Upper lobe of left lung (tissue), 4 donors: Measurements from ENCODE around the gene ATP6V1F.

Experiments
- POLR2AphosphoS5 ChIP-seq, 2 donors: sonication (generic); formaldehyde crosslinking; IDR thresholded peaks; one replicate each; pipeline ENCODE4 v1.5.1; 2017; ENCODE audit warnings: antibody characterized with exemption in 2 of 2
- TF ChIP-seq, protein P1 (sequence below), 6 experiments: fragments of 450-650 bp in 4 of 6; fragments of 200-600 bp in 2 of 6; sonication (generic) in 2 of 6; IDR thresholded peaks; one replicate each; pipeline ENCODE4 v1.5.1; 2016 to 2019; ENCODE audit warnings: antibody characterized with exemption in 6 of 6

DNA sequence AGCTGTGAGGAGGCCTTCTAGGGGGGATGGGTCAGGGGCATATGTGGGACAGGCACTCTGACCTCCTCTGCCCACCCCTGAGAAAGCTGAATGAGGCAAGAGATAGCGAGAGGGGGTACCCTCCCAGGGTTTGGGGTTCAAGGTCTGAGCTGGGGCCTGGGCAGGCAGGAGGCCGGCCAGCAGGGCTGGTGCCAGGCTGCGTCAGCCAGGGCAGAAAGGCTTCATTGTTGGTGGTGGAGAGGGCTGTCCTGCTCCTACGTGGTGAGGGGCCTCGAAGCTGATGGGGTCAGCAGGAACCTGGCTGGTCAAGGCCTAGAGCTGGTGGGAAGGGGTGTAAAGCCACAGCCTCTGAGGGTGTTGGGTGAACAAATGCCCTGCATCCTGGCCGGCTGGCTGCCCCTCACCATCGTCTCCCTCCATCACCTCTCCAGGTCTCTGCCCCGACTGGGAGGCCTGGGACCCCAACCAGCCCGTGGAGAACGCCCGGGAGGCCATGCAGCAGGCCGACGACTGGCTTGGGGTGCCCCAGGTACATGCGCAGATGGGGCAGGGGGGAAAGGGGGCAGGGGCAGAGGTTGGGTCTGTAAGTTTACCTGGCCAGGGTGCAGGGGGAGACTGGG is 25.8 kb upstream of the ATP6V1F start:
- TF ChIP-seq, protein P1, sequence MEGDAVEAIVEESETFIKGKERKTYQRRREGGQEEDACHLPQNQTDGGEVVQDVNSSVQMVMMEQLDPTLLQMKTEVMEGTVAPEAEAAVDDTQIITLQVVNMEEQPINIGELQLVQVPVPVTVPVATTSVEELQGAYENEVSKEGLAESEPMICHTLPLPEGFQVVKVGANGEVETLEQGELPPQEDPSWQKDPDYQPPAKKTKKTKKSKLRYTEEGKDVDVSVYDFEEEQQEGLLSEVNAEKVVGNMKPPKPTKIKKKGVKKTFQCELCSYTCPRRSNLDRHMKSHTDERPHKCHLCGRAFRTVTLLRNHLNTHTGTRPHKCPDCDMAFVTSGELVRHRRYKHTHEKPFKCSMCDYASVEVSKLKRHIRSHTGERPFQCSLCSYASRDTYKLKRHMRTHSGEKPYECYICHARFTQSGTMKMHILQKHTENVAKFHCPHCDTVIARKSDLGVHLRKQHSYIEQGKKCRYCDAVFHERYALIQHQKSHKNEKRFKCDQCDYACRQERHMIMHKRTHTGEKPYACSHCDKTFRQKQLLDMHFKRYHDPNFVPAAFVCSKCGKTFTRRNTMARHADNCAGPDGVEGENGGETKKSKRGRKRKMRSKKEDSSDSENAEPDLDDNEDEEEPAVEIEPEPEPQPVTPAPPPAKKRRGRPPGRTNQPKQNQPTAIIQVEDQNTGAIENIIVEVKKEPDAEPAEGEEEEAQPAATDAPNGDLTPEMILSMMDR (IDR thresholded peaks at IDR 0.05) = no peak
- TF ChIP-seq POLR2AphosphoS5 (IDR thresholded peaks at IDR 0.05) = no peak
